ENCODE results near the gene SRP72.
"Not testable (repeated sequence)": the region's sequence is repeated elsewhere in the genome, so short reads cannot be mapped to it uniquely, and the experiment has no call there.

Gene SRP72

GRCh38 chr4:56467284-56468096 is at the start of gene SRP72:
Gene SRP72, plus strand, starts transcription at chr4:56467617. Its CDS starts 19 bp downstream, at chr4:56467636.
- in situ Hi-C loops (cut with HindIII; ENCODE audit: low sequenced_read_pairs), result no loop called here

GRCh38 chr4:56424176-56424575 is 43.2 kb upstream of the SRP72 start:
- in situ Hi-C loops (cut with HindIII; ENCODE audit: low sequenced_read_pairs), result no loop called here

GRCh38 chr4:56424697-56425514 is 42.5 kb upstream of the SRP72 start:
- in situ Hi-C loops (cut with HindIII; ENCODE audit: low sequenced_read_pairs), result no loop called here

GRCh38 chr4:56425518-56425917 is 41.9 kb upstream of the SRP72 start:
- in situ Hi-C loops (cut with HindIII; ENCODE audit: low sequenced_read_pairs), result no loop called here

- in situ Hi-C loops (cut with HindIII; ENCODE audit: low sequenced_read_pairs), result no loop called here
Observed at GRCh38 chr4:56426273-56426672, 41.1 kb upstream of the SRP72 start.

- in situ Hi-C loops (cut with HindIII; ENCODE audit: low sequenced_read_pairs), result no loop called here
Observed at GRCh38 chr4:56427179-56427578, 40.2 kb upstream of the SRP72 start.

GRCh38 chr4:56430203-56430602 is 37.2 kb upstream of the SRP72 start:
- in situ Hi-C loops (cut with HindIII; ENCODE audit: low sequenced_read_pairs), result no loop called here

- in situ Hi-C loops (cut with HindIII; ENCODE audit: low sequenced_read_pairs), result no loop called here
Observed at GRCh38 chr4:56433280-56433679, 34.1 kb upstream of the SRP72 start.

- in situ Hi-C loops (cut with HindIII; ENCODE audit: low sequenced_read_pairs), result no loop called here
Observed at GRCh38 chr4:56434599-56435139, 32.7 kb upstream of the SRP72 start.

- in situ Hi-C loops (cut with HindIII; ENCODE audit: low sequenced_read_pairs), result no loop called here
Observed at GRCh38 chr4:56435140-56435926, 32.1 kb upstream of the SRP72 start, which contains the start of gene PPAT. Gene PPAT, minus strand, starts transcription at chr4:56435615. Its CDS starts 138 bp downstream, at chr4:56435477.

GRCh38 chr4:56438766-56439165 is 28.7 kb upstream of the SRP72 start:
- in situ Hi-C loops (cut with HindIII; ENCODE audit: low sequenced_read_pairs), result no loop called here

- in situ Hi-C loops (cut with HindIII; ENCODE audit: low sequenced_read_pairs), result no loop called here
Observed at GRCh38 chr4:56440983-56441382, 26.4 kb upstream of the SRP72 start.

GRCh38 chr4:56444719-56445118 is 22.7 kb upstream of the SRP72 start:
- in situ Hi-C loops (cut with HindIII; ENCODE audit: low sequenced_read_pairs), result no loop called here

- in situ Hi-C loops (cut with HindIII; ENCODE audit: low sequenced_read_pairs), result no loop called here
Observed at GRCh38 chr4:56445699-56446098, 21.7 kb upstream of the SRP72 start.

- in situ Hi-C loops (cut with HindIII; ENCODE audit: low sequenced_read_pairs), result no loop called here
Observed at GRCh38 chr4:56448301-56448700, 19.1 kb upstream of the SRP72 start.

- in situ Hi-C loops (cut with HindIII; ENCODE audit: low sequenced_read_pairs), result not testable (repeated sequence)
Observed at GRCh38 chr4:56449475-56449874, 17.9 kb upstream of the SRP72 start.

GRCh38 chr4:56450342-56450741 is 17.1 kb upstream of the SRP72 start:
- in situ Hi-C loops (cut with HindIII; ENCODE audit: low sequenced_read_pairs), result no loop called here

GRCh38 chr4:56460085-56460484 is 7.3 kb upstream of the SRP72 start:
- in situ Hi-C loops (cut with HindIII; ENCODE audit: low sequenced_read_pairs), result loop anchor here (5.0 kb wide), 2 partner anchors 63 to 77 kb away; no protein-coding TSS in a partner anchor

GRCh38 chr4:56462157-56462556 is 5.3 kb upstream of the SRP72 start:
- in situ Hi-C loops (cut with HindIII; ENCODE audit: low sequenced_read_pairs), result loop anchor here (5.0 kb wide), 2 partner anchors 65 to 75 kb away; no protein-coding TSS in a partner anchor

GRCh38 chr4:56463711-56464110 is 3.7 kb upstream of the SRP72 start:
- in situ Hi-C loops (cut with HindIII; ENCODE audit: low sequenced_read_pairs), result loop anchor here (5.0 kb wide), 2 partner anchors 66 to 74 kb away; no protein-coding TSS in a partner anchor

Measured in endothelial cell of hepatic sinusoid (primary cell).